Activated T-cell treated with anti-CD3 and anti-CD28 coated beads, Interleukin-2, amount 50 U/mL, for 72 hours (primary cell): Measurements from ENCODE around the gene ESYT3. TPM values are rescaled to one million over a fixed set of nuclear protein-coding genes. Genes with fewer than 3 reads are reported as not detected.

Experiments
- ATAC-seq, 2 donors: fragments of 150-1000 bp; cut with Tn5 transposase; replicated peaks in 1 of 2; 2 replicates each; pipeline ENCODE4 v1.10.0; 2021; ENCODE audit warnings: moderate library complexity in 2 of 2, mild to moderate bottlenecking in 1 of 2
- DNase-seq, 2 donors: peaks; one replicate each; pipeline ENCODE4 v3.0.0; 2021 to 2022; ENCODE audit warnings: mixed read lengths in 1 of 2
- H3K27ac Mint-ChIP-seq: one replicate; pipeline ENCODE4 v1.8.0; 2022; ENCODE audit warnings: mild to moderate bottlenecking, moderate library complexity, mixed read lengths
- H3K27me3 Mint-ChIP-seq: one replicate; pipeline ENCODE4 v1.8.0; 2022; ENCODE audit warnings: low read depth, mixed read lengths
- H3K36me3 Mint-ChIP-seq, 2 donors: one replicate each; pipeline ENCODE4 v1.8.0; 2022; ENCODE audit warnings: mixed read lengths in 2 of 2, mild to moderate bottlenecking in 1 of 2; ENCODE audit not compliant: insufficient read depth in 2 of 2
- H3K4me1 Mint-ChIP-seq: one replicate; pipeline ENCODE4 v1.8.0; 2022; ENCODE audit warnings: low read depth, mixed read lengths
- H3K4me3 Mint-ChIP-seq, 2 donors: one replicate each; pipeline ENCODE4 v1.8.0; 2022; ENCODE audit warnings: mild to moderate bottlenecking in 2 of 2, mixed read lengths in 2 of 2, moderate library complexity in 2 of 2
- H3K9me3 Mint-ChIP-seq, 2 donors: one replicate each; pipeline ENCODE4 v1.8.0; 2022; ENCODE audit warnings: mixed read lengths in 2 of 2
- total RNA-seq, 2 donors: library from RNA; stranded (reverse); gene quantifications; one replicate each; pipeline ENCODE4 v1.2.3, GENCODE V29; 2022

The ESYT3 gene
- total RNA-seq, 2 donors from 2014 or later: 0.22 to 1.1 TPM

GRCh38 chr3:138441256-138441655 lies 6.8 kb downstream of the ESYT3 start:
- DNase-seq (no peak), ATAC-seq (no peak)
- no peaks in the 10 kb centered on the region for H3K36me3 Mint-ChIP-seq
- no peaks in the 10 kb centered on the region for H3K4me1 Mint-ChIP-seq
- H3K4me3 Mint-ChIP-seq: no peak overlapping the region
- H3K27me3 Mint-ChIP-seq: peaks cover 17% of the 10 kb centered on the region
- H3K9me3 Mint-ChIP-seq: no peaks in the 10 kb centered on the region
- no peak overlapping the region for H3K27ac Mint-ChIP-seq

GRCh38 chr3:138441742-138442141 lies 7.3 kb downstream of the ESYT3 start:
- no peaks in the 10 kb centered on the region for H3K9me3 Mint-ChIP-seq
- ATAC-seq: no peak
- H3K36me3 Mint-ChIP-seq: no peaks in the 10 kb centered on the region

GRCh38 chr3:138442433-138442832 lies 8.0 kb downstream of the ESYT3 start:
- ATAC-seq (no peak), DNase-seq (no peak)
- peaks cover 5% of the 10 kb centered on the region for H3K27me3 Mint-ChIP-seq
- H3K4me3 Mint-ChIP-seq: no peak overlapping the region
- H3K36me3 Mint-ChIP-seq: no peaks in the 10 kb centered on the region
- no peaks in the 10 kb centered on the region for H3K9me3 Mint-ChIP-seq
- no peaks in the 10 kb centered on the region for H3K4me1 Mint-ChIP-seq
- no peak overlapping the region for H3K27ac Mint-ChIP-seq

More at GRCh38 chr3:138441742-138442141, 7.3 kb downstream of the ESYT3 start:
- Mint-ChIP-seq H3K4me1 (no peaks in the 10 kb centered on the region), H3K4me3 (no peak overlapping the region), H3K27me3 (peaks cover 12% of the 10 kb centered on the region), H3K27ac (no peak overlapping the region)
- no peak for DNase-seq

DNA sequence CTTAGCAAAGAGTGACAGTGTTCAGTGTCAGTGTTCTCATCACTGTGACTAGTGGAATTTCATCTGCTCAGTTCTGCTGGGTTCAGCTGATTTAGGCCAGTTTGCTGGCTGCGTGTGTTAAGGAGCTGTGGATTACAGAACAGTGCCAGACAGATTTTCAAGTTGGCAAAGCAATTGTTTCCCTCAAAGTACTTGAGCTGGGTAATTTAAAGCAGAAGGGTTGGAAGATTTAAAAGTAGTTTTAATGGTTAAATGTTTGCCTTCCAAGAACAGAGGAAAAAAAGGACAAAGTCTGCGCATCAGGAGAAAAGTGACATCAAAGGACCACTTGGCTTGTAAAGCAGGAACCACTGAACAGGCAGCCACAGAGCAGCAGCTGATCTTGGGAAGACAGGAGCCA lies 8.7 kb downstream of the ESYT3 start:
- no peaks in the 10 kb centered on the region for H3K27me3 Mint-ChIP-seq
- ATAC-seq (no peak), DNase-seq (no peak)
- H3K36me3 Mint-ChIP-seq: no peaks in the 10 kb centered on the region
- no peaks in the 10 kb centered on the region for H3K4me1 Mint-ChIP-seq
- H3K9me3 Mint-ChIP-seq: no peaks in the 10 kb centered on the region
- H3K4me3 Mint-ChIP-seq: no peak overlapping the region
- no peak overlapping the region for H3K27ac Mint-ChIP-seq

DNA sequence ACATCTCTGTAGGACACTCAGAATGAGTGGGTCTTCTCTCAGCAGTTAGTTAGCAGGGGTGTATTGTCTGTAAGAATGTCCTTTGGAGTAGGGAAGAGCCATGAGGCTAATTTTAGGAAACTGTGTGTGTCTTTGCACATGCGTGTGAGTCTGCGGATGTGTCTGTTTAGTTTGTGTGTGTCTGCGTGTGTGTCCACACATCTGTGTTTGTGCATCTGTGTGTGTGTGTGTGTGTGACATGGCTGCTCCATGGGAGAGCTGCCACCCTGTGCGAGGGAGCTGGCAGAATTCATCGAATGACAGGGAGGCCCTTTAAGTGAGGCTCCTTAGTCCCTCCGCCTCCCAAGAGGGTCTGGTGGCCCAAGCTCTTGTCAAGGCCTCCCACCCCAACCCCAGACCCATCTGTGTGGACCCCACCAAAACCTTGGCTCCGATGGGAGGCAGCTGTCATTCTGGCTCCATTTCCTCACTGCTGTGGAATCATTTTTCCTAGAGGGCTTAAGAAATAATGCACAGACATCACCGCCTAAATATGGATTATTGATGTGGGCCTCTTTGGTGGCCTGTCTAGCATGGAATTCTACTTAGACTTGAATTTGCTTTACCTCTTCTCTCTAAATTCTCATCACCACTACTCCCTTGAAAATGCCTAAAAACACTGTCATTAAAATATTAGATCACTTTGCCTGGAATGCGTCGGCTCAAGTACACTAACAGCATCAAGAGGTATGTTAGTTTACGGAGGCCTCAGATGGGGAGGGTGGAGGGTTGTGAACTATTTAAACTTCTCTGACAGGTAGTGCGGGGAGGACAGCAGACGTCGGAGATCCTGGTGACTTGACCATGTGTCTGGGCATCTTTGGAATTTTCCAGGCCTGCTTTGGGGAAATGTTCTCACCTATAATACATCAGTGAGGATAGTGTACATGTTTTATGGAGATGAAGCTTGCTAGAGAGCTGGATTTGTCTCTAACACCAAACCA lies 9.4 kb downstream of the ESYT3 start:
- DNase-seq (no peak), ATAC-seq (no peak)
- no peak overlapping the region for H3K27ac Mint-ChIP-seq
- H3K27me3 Mint-ChIP-seq: no peaks in the 10 kb centered on the region
- no peaks in the 10 kb centered on the region for H3K36me3 Mint-ChIP-seq
- H3K4me1 Mint-ChIP-seq: no peaks in the 10 kb centered on the region
- no peak overlapping the region for H3K4me3 Mint-ChIP-seq
- no peaks in the 10 kb centered on the region for H3K9me3 Mint-ChIP-seq

- H3K4me1 Mint-ChIP-seq: no peaks in the 10 kb centered on the region
- H3K27me3 Mint-ChIP-seq: no peaks in the 10 kb centered on the region
- no peak overlapping the region for H3K4me3 Mint-ChIP-seq
- no peaks in the 10 kb centered on the region for H3K36me3 Mint-ChIP-seq
- DNase-seq: no peak
- no peak for ATAC-seq
- no peak overlapping the region for H3K27ac Mint-ChIP-seq
- H3K9me3 Mint-ChIP-seq: no peaks in the 10 kb centered on the region
These were observed 10.8 kb downstream of the ESYT3 start for GRCh38 chr3:138445236-138445635.

DNA sequence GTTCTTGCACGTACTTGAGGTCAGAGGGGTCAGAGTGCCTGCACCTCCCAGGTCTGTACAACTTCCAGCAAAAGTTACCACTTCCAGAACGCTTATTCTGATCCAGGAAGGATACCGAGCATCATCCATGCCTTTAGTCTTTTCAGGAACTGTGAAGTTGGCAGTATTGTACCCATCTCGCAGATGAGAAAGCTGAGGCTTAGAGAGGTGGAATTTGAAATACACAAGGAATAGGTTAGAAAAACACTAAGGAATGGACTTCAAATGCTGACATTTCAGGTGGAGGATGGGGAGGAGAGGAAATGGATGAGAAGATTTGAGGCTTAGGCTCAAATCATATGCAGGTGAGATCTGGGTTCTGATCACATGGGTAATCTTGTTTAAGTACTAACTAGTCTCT lies 11.2 kb downstream of the ESYT3 start:
- no peaks in the 10 kb centered on the region for H3K36me3 Mint-ChIP-seq
- no peak overlapping the region for H3K4me3 Mint-ChIP-seq
- DNase-seq (no peak), ATAC-seq (no peak)
- H3K27me3 Mint-ChIP-seq: no peaks in the 10 kb centered on the region
- no peak overlapping the region for H3K27ac Mint-ChIP-seq
- H3K4me1 Mint-ChIP-seq: no peaks in the 10 kb centered on the region
- no peaks in the 10 kb centered on the region for H3K9me3 Mint-ChIP-seq

- Mint-ChIP-seq H3K27me3 (no peaks in the 10 kb centered on the region), H3K9me3 (no peaks in the 10 kb centered on the region), H3K4me3 (no peak overlapping the region), H3K36me3 (no peaks in the 10 kb centered on the region), H3K4me1 (no peaks in the 10 kb centered on the region), H3K27ac (no peak overlapping the region)
- DNase-seq: no peak
- no peak for ATAC-seq
These were observed 14.2 kb downstream of the ESYT3 start for GRCh38 chr3:138448631-138449030.

DNA sequence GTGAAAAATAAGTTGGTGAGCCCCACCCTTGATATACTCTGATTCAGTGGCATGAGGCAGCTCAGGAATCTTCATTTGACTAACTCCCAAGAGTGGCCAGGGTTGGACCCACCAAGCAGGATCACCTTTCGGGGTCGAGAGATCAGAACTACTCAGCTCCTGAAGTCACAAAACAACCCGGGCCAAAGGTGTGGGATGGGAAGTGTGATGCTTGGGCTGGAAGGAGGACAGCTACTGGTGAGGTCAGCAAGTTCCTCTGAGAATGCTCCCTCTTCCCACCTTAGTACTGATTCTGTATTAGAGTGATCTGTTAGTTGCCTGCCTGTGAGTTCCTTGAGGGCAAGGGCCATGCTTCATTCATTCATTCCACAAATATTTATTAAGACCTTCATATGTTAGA lies 15.1 kb downstream of the ESYT3 start:
- Mint-ChIP-seq H3K27ac (no peak overlapping the region), H3K9me3 (no peaks in the 10 kb centered on the region)

DNA sequence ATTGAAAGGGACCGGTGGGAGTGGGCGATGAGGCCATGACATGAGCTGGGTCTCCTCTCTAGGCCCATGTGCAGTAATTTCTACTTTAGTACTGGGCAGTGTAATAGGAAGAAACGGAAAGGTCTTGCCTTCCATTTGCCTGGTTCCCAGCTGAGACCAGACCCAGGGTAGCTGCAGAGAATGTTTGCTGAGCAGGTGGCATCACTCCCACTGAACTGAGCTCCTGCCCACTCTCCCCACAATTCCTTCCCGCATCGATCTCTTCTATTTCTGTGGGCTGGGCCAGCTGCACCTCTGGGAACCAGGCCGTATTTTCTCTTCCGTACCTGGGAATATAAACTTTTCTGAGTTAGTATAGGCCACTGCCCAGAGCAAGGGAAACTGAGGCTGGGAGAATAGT lies 15.8 kb downstream of the ESYT3 start:
- Mint-ChIP-seq H3K27me3 (no peaks in the 10 kb centered on the region), H3K27ac (no peak overlapping the region), H3K36me3 (no peaks in the 10 kb centered on the region), H3K9me3 (no peaks in the 10 kb centered on the region), H3K4me3 (no peak overlapping the region), H3K4me1 (no peaks in the 10 kb centered on the region)
- ATAC-seq (no peak), DNase-seq (no peak)

More for the DNA sequence above, 15.1 kb downstream of the ESYT3 start:
- DNase-seq: no peak
- H3K27me3 Mint-ChIP-seq: no peaks in the 10 kb centered on the region
- ATAC-seq: no peak
- H3K36me3 Mint-ChIP-seq: no peaks in the 10 kb centered on the region
- no peaks in the 10 kb centered on the region for H3K4me1 Mint-ChIP-seq
- no peak overlapping the region for H3K4me3 Mint-ChIP-seq

DNA sequence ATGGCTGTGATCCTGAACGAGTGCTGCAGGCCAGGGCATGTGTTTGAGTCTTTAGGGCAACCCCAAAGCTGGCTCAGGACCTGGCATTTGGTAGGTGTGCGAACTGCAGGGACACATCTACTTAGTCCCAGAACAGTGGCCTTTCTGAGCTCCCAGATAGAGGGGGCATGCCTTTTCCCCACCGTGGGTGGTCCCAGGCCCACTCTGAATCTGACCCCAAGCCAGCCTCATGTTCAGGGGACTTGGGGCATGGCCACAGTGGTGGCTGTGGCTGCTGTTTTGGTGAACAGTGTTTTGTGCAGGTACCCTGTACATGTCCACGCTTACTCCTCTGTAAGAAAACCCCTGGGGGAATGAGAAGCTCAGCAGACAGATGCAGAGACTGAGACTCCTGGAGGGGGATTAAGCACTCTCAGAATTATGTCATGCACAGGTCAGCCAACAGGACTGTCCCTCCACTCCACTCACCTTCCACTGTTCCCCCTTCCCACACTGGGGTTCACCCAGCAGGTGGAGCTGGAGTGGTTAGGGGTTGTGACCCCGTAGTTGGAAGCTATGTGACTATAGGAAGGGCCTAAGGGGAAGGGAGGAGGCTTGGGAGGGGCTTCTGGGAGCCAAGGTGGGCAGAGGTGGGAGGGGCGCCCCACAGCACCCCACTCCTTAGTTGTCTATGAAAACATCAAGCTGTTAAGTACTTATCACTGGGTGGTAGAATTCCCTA lies 16.4 kb downstream of the ESYT3 start:
- no peaks in the 10 kb centered on the region for H3K27me3 Mint-ChIP-seq
- H3K4me1 Mint-ChIP-seq: no peaks in the 10 kb centered on the region
- H3K27ac Mint-ChIP-seq: no peak overlapping the region
- H3K9me3 Mint-ChIP-seq: no peaks in the 10 kb centered on the region
- no peaks in the 10 kb centered on the region for H3K36me3 Mint-ChIP-seq
- no peak overlapping the region for H3K4me3 Mint-ChIP-seq
- ATAC-seq (no peak), DNase-seq (no peak)

DNA sequence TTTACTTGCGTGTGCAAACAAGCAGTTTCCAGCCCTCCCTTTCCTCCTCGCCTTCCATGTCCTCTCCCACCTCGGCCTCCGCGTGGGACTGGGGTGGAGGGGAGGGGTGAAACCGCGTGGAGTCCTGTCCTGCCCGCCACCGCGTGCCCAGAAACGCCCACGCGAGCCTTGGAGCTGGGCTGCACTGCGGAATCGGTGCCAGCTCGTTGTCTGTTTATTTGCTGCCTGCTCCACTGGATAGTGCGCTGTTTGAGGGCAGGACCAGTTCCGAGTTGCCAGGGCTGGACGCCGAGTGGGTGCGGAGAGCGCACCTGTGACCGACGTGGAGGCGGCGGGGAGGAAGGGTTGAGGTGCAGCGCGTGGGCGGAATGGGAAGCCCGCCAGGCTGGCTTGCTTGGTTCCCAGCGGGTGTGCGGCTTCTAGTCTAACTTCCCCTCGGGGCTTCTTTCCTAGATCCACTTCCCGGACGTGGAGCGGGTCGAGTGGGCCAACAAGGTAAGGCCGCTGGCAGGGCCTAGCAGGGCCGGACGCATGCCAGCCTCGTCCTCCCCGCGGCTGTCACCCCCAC lies 17.3 kb downstream of the ESYT3 start:
- ATAC-seq (no peak), DNase-seq (no peak)
- no peaks in the 10 kb centered on the region for H3K9me3 Mint-ChIP-seq
- H3K4me3 Mint-ChIP-seq: no peak overlapping the region
- no peaks in the 10 kb centered on the region for H3K36me3 Mint-ChIP-seq
- no peaks in the 10 kb centered on the region for H3K4me1 Mint-ChIP-seq
- no peak overlapping the region for H3K27ac Mint-ChIP-seq
- no peaks in the 10 kb centered on the region for H3K27me3 Mint-ChIP-seq

- no peak overlapping the region for H3K27ac Mint-ChIP-seq
- no peaks in the 10 kb centered on the region for H3K4me1 Mint-ChIP-seq
- no peaks in the 10 kb centered on the region for H3K9me3 Mint-ChIP-seq
- DNase-seq: no peak
- no peaks in the 10 kb centered on the region for H3K27me3 Mint-ChIP-seq
- no peaks in the 10 kb centered on the region for H3K36me3 Mint-ChIP-seq
- ATAC-seq: no peak
- H3K4me3 Mint-ChIP-seq: no peak overlapping the region
These were observed 18.0 kb downstream of the ESYT3 start for GRCh38 chr3:138452436-138452835.
